Retinal pigment epithelial cell (primary cell): ENCODE measurements around the gene PYGO1.

ENCODE experiments used
- DNase-seq: peaks from one replicate; pipeline ENCODE4 v3.0.0-alpha.2; 2010; ENCODE audit warnings: low read depth
- H3K4me3 ChIP-seq: 2 replicates; pipeline ENCODE4 v1.5.1; 2011; ENCODE audit warnings: mild to moderate bottlenecking, low read length, control low read depth, moderate library complexity
- CTCF ChIP-seq: conservative IDR thresholded peaks from 2 replicates; pipeline ENCODE4 v1.5.1; 2011; ENCODE audit warnings: low read depth, low read length, control low read depth, inconsistent platforms

The PYGO1 gene

GRCh38 chr15:55588070-55588814 lies at the start of gene PYGO1:
TSS of gene PYGO1 (minus strand) at chr15:55588345. CDS start at chr15:55587883, 462 bp downstream.
- H3K4me3 ChIP-seq = peak within 1 kb of the TSS; percentile 72
- DNase-seq = no peak
- TF ChIP-seq CTCF = no peak

- no peak for TF ChIP-seq CTCF
- no peak for DNase-seq
- no peak overlapping the region for H3K4me3 ChIP-seq
Measured at GRCh38 chr15:55637086-55637485, 48.9 kb upstream of the PYGO1 start.

- no peak for TF ChIP-seq CTCF
- H3K4me3 ChIP-seq = no peak overlapping the region
- DNase-seq = no peak
Measured at GRCh38 chr15:55633731-55634130, 45.6 kb upstream of the PYGO1 start.

- no peak for DNase-seq
- H3K4me3 ChIP-seq = no peak overlapping the region
- no peak for TF ChIP-seq CTCF
Measured at GRCh38 chr15:55632434-55632833, 44.3 kb upstream of the PYGO1 start.

GRCh38 chr15:55630858-55631257 lies 42.7 kb upstream of the PYGO1 start:
- DNase-seq = peak; percentile 60
- H3K4me3 ChIP-seq = no peak overlapping the region
- TF ChIP-seq CTCF = no peak

DNA sequence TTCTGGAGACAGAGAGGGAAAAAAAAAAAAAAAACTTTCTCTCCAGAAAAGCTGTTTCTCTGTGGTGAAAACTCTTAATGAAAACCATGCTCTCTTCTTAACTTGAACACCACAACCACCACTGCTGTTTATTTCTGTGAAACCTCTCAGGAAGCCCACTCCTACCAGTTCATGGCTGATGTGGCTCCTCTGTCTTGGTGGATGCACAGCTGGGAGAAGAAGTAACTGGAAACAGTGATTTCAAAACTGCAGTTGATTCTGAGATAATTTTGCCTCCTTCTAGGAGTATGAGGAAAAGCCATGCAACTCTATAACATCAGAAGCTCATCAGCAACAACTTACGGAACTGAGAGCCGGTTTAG lies 40.2 kb upstream of the PYGO1 start:
- no peak for TF ChIP-seq CTCF
- no peak overlapping the region for H3K4me3 ChIP-seq
- no peak for DNase-seq

DNA sequence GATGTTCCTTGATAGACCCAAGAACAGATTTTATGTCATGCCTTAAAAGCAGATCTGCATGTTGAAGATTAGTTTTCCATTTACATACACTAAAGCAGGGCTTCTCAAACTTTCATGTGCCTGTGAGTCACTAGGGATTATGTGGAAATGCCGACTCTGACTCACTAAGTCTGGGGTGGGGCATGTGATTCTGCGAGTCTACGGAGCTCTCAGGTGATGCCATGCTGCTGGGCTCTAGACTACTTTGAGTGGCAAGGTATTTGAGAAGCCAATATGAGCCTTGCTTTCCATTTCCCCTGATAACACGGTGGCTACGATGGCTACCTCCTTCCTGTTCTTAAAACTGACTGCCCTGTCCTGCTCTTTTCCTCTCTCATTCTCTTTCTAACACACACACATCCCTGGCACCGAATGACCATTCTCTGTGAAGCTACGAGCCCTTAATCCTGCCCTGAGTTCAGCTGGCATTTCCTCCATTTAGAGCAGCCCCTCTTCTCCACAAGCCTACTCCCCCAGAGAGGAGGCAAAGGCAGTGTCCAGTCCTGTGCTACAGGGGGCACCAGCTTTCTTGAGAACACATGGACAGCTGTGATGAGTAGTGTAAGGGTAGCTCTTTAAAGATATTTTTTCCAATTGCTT lies 39.7 kb upstream of the PYGO1 start:
- peak; percentile 100 for DNase-seq
- TF ChIP-seq CTCF = peak; percentile 42
- H3K4me3 ChIP-seq = peak overlapping the region; percentile 14
